Thymus (tissue), 11 donors: ENCODE measurements around the gene WDR5. TPM values are rescaled to one million over a fixed set of nuclear protein-coding genes. Genes with fewer than 3 reads are reported as not detected.

Experiments used
- DNase-seq, 9 donors: peaks; one replicate each; pipeline ENCODE4 v3.0.0-alpha.2; 2013; ENCODE audit warnings: low spot score in 9 of 9, low read depth in 6 of 9, missing footprints in 1 of 9
- H3K27ac ChIP-seq, 2 donors: one replicate each; pipeline ENCODE4 v1.5.1; 2013; ENCODE audit warnings: control low read depth in 1 of 2, low read depth in 1 of 2, low read length in 1 of 2, mild to moderate bottlenecking in 1 of 2, moderate library complexity in 1 of 2
- H3K27me3 ChIP-seq, 2 donors: one replicate each; pipeline ENCODE4 v1.5.1; 2013; ENCODE audit warnings: low read length in 1 of 2; ENCODE audit not compliant: control insufficient read depth in 2 of 2, insufficient read depth in 1 of 2
- H3K36me3 ChIP-seq, 2 donors: one replicate each; pipeline ENCODE4 v1.5.1; 2013; ENCODE audit warnings: low read length in 1 of 2, mild to moderate bottlenecking in 1 of 2, moderate library complexity in 1 of 2; ENCODE audit not compliant: control insufficient read depth in 2 of 2, insufficient read depth in 2 of 2
- H3K4me1 ChIP-seq, 2 donors: one replicate each; pipeline ENCODE4 v1.5.1; 2013; ENCODE audit warnings: low read length in 2 of 2; ENCODE audit not compliant: control insufficient read depth in 2 of 2, insufficient read depth in 2 of 2
- H3K4me3 ChIP-seq, 2 donors: one replicate each; pipeline ENCODE4 v1.5.1; 2013; ENCODE audit warnings: low read length in 2 of 2, control low read depth in 1 of 2, mild to moderate bottlenecking in 1 of 2
- H3K9me3 ChIP-seq, 2 donors: one replicate each; pipeline ENCODE4 v1.5.1; 2013; ENCODE audit warnings: low read length in 1 of 2, mild to moderate bottlenecking in 1 of 2; ENCODE audit not compliant: control insufficient read depth in 2 of 2, insufficient read depth in 1 of 2
- WGBS: extraction: QIAGEN DNeasy Blood & Tissue Kit; methylation state at CpG from one replicate; pipeline ENCODE4 v1.1.7; 2013; 5-methylcytosine and 5-hydroxymethylcytosine counted together
- polyA plus RNA-seq: library from polyadenylated mRNA; stranded (reverse); fragments of 200-250 nt; gene quantifications from one replicate; pipeline ENCODE4 v1.2.3, GENCODE V29; 2013
- total RNA-seq: library from RNA; stranded (reverse); fragments of 120-200 nt; gene quantifications from one replicate; pipeline ENCODE4 v1.2.4, GENCODE V29; 2013
- donor health status: healthy.

WDR5 gene
- total and polyA plus RNA-seq, 2 donors = 18.6 to 25.9 TPM

DNA sequence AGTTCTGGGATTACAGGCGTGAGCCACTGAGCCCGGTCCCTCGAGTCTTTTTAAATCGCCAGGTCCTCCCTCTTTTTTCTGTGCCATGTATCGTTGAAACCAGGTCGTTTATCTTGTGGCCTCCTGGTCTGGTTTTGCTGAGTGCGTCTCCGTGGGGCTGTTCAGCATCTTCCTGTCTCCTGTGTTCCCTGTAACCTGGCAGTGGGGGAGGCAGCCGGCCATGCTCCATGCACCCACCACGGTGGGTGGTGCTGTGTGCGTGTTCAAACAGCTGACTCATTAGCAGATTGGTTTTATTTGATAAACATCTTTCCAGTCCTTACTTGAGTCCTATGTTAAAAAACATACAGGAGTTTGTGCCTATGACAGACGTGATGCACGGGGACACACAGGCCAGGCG lies 25.8 kb downstream of the WDR5 start:
- H3K9me3 ChIP-seq = peaks cover 0 to 10% of the 10 kb centered on the region in 2 donors
- no peak overlapping the region for H3K4me3 ChIP-seq
- H3K4me1 ChIP-seq = peaks cover 4 to 9% of the 10 kb centered on the region in 2 donors
- WGBS = 93% methylated on average over 14 of the region's 14 CpGs
- peaks cover 0 to 13% of the 10 kb centered on the region in 2 donors for H3K27me3 ChIP-seq
- H3K36me3 ChIP-seq = peaks cover 24 to 28% of the 10 kb centered on the region in 2 donors
- no peak overlapping the region for H3K27ac ChIP-seq
- no peak for DNase-seq

DNA sequence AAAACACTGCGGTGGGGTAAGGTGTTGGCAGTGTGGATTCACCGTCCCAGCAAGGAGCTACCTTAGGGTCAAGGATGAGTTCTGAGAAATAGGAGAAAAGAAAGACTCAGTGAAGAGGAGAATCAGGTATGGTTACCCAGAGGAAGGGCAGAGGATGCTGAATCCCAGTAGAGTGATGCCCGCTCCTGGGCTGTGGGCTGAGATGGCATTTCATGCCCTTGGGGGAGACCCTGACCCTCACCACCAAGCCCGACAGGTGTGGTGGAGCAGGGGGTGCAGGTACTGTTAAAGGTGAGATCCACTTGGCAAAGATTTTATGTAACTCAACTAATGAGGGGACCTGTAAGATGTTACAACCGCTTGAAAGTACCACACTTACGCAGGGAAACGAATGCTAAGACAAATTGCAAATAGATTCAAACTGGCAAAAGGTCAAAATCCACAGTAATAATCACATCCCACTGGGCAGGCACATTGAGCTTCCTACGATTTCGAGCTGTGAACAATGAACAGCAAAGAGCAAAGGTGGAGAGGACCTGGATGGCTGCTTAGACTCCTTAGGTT lies 26.4 kb downstream of the WDR5 start:
- Histone ChIP-seq H3K36me3 (peaks cover 18 to 23% of the 10 kb centered on the region in 2 donors), H3K27me3 (peaks cover 0 to 13% of the 10 kb centered on the region in 2 donors), H3K4me3 (no peak overlapping the region), H3K4me1 (peaks cover 4 to 9% of the 10 kb centered on the region in 2 donors), H3K27ac (no peak overlapping the region), H3K9me3 (peaks cover 0 to 10% of the 10 kb centered on the region in 2 donors)
- no peak for DNase-seq
- 99% methylated on average over 9 of the region's 9 CpGs for WGBS

DNA sequence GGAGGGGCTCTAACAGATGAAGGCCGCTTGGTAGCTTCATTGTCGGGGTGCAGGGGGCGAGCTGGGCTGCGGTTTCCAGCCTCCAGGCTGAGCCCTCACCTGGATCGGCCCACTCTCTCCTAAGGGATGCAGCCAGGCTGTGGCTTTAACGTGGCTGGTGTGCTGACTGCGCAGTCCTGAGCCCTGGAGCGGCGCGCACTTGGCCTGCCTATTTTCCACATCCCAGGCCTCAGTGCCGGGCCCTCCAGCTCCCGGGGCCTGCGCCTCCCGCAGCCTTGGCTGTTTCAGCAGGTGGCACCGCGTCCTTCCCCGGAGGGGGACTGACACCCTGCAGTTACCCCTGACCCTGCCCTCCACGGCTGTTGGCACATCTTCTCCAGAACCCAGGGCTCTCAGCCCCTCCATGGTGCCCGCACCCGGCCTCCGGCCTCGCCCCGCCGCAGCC lies 27.1 kb downstream of the WDR5 start:
- peaks cover 4 to 9% of the 10 kb centered on the region in 2 donors for H3K4me1 ChIP-seq
- H3K4me3 ChIP-seq = no peak overlapping the region
- H3K36me3 ChIP-seq = peaks cover 13 to 17% of the 10 kb centered on the region in 2 donors
- 55% methylated on average over 24 of the region's 24 CpGs for WGBS
- peaks cover 0 to 13% of the 10 kb centered on the region in 2 donors for H3K27me3 ChIP-seq
- peak overlapping the region in 1 of 2 donors; percentile 78 for H3K27ac ChIP-seq
- DNase-seq = no peak
- H3K9me3 ChIP-seq = peaks cover 0 to 10% of the 10 kb centered on the region in 2 donors

GRCh38 chr9:134163371-134164196 lies 27.7 kb downstream of the WDR5 start:
- H3K4me3 ChIP-seq = no peak overlapping the region
- DNase-seq = peak in 6 of 9 donors; percentile 40 to 75 (median 50)
- H3K4me1 ChIP-seq = peaks cover 4 to 9% of the 10 kb centered on the region in 2 donors

DNA sequence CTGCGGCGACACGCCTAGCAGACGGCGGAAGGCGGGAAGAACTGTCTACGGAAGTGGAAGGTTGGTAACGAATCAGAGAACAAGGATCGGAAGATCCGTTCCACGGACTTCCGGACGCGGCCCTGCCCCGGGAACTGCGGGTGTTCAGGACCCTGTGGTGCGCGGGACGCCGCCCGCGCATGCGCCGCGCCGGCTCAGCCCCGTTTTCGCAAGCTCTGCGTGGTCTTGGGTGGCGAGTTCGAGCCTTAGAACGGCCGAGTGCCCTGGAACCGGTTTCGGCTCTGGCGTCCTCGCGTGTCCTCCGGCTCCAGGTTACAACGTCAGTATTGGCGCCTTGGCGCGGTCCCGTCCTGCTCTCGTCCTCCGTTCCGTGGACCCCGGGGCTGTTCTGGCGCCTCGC lies 29.0 kb downstream of the WDR5 start:
- H3K4me3 ChIP-seq = no peak overlapping the region
- under 1% methylated on average over 50 of the region's 50 CpGs for WGBS
- H3K36me3 ChIP-seq = peaks cover 0 to 4% of the 10 kb centered on the region in 2 donors
- peaks cover 0 to 14% of the 10 kb centered on the region in 2 donors for H3K9me3 ChIP-seq
- H3K4me1 ChIP-seq = peaks cover 4 to 9% of the 10 kb centered on the region in 2 donors
- no peak overlapping the region for H3K27ac ChIP-seq
- H3K27me3 ChIP-seq = peaks cover 0 to 13% of the 10 kb centered on the region in 2 donors
- no peak for DNase-seq

More at GRCh38 chr9:134163371-134164196, 27.7 kb downstream of the WDR5 start:
- peaks cover 7 to 10% of the 10 kb centered on the region in 2 donors for H3K36me3 ChIP-seq
- peaks cover 0 to 10% of the 10 kb centered on the region in 2 donors for H3K9me3 ChIP-seq
- H3K27me3 ChIP-seq = peaks cover 0 to 13% of the 10 kb centered on the region in 2 donors
- WGBS = 1% methylated on average over 80 of the region's 80 CpGs
- H3K27ac ChIP-seq = peak overlapping the region; percentile 27 to 78

- peak in 5 of 9 donors; percentile 29 to 57 (median 42) for DNase-seq
- 58% methylated on average over 29 of the region's 29 CpGs for WGBS
- H3K9me3 ChIP-seq = peaks cover 0 to 14% of the 10 kb centered on the region in 2 donors
- peaks cover 4 to 9% of the 10 kb centered on the region in 2 donors for H3K4me1 ChIP-seq
- no peak overlapping the region for H3K4me3 ChIP-seq
- H3K36me3 ChIP-seq = peaks cover 0 to 4% of the 10 kb centered on the region in 2 donors
- H3K27ac ChIP-seq = no peak overlapping the region
- peaks cover 0 to 13% of the 10 kb centered on the region in 2 donors for H3K27me3 ChIP-seq
Measured at GRCh38 chr9:134165357-134166315, 29.8 kb downstream of the WDR5 start.

GRCh38 chr9:134166374-134166773 lies 30.5 kb downstream of the WDR5 start:
- DNase-seq = no peak
- 98% methylated on average over 13 of the region's 13 CpGs for WGBS
- H3K4me1 ChIP-seq = peaks cover 4 to 9% of the 10 kb centered on the region in 2 donors
- H3K27me3 ChIP-seq = peaks cover 0 to 13% of the 10 kb centered on the region in 2 donors
- peaks cover 0 to 14% of the 10 kb centered on the region in 2 donors for H3K9me3 ChIP-seq
- H3K27ac ChIP-seq = no peak overlapping the region
- H3K36me3 ChIP-seq = peaks cover 0 to 4% of the 10 kb centered on the region in 2 donors
- H3K4me3 ChIP-seq = no peak overlapping the region

- H3K9me3 ChIP-seq = peaks cover 0 to 14% of the 10 kb centered on the region in 2 donors
- peaks cover 0 to 13% of the 10 kb centered on the region in 2 donors for H3K27me3 ChIP-seq
- WGBS = 95% methylated on average over 4 of the region's 4 CpGs
- H3K36me3 ChIP-seq = peaks cover 0 to 4% of the 10 kb centered on the region in 2 donors
- no peak overlapping the region for H3K4me3 ChIP-seq
- peaks cover 4 to 9% of the 10 kb centered on the region in 2 donors for H3K4me1 ChIP-seq
- no peak overlapping the region for H3K27ac ChIP-seq
- DNase-seq = no peak
Measured at GRCh38 chr9:134167530-134167931, 31.6 kb downstream of the WDR5 start.
